GM12878 (cell line): Measurements from ENCODE around the gene RIC1. TPM values are rescaled to one million over a fixed set of nuclear protein-coding genes. Genes with fewer than 3 reads are reported as not detected.
A peak's percentile ranks its signal among the peaks of the same experiment; 100 is the strongest.
"Not testable (repeated sequence)": the region's sequence is repeated elsewhere in the genome, so short reads cannot be mapped to it uniquely, and the experiment has no call there.

Experiments
- ATAC-seq: fragments of 200-7000 bp; cut with Tn5 transposase; 3 replicates; pipeline ENCODE4 v1.9.1; 2020; ENCODE audit warnings: mild to moderate bottlenecking, moderate library complexity
- BruUV-seq: library from RNA; stranded (reverse); fragments of 400-500 nt; replicated peaks from 2 replicates; lab custom pipeline; 2021; lab: Mats Ljungman, UMichigan
- CTCF ChIA-PET: fragments of 300-600 bp; sonication (Branson Sonifier 250); formaldehyde crosslinking; extraction: SDS; loops from one replicate; lab custom pipeline; 2021; ENCODE audit warnings: inconsistent platforms; lab: Yijun Ruan, JAX
- POLR2A ChIA-PET: fragments of 350-600 bp; formaldehyde crosslinking; extraction: SDS; loops from one replicate; lab custom pipeline; 2021; ENCODE audit warnings: inconsistent platforms; lab: Charles Lee
- RAD21 ChIA-PET: fragments of 300-600 bp; sonication (Branson Sonifier 250); formaldehyde crosslinking; loops from one replicate; lab custom pipeline; 2023; ENCODE audit warnings: antibody characterized with exemption; ENCODE audit not compliant: unreplicated experiment; lab: Charles Lee
- SMC1A ChIA-PET: fragments of 300-600 bp; sonication (Branson Sonifier 250); formaldehyde crosslinking; loops from one replicate; lab custom pipeline; 2023; ENCODE audit not compliant: unreplicated experiment, uncharacterized antibody; lab: Charles Lee
- DNase-seq: peaks from one replicate; pipeline ENCODE4 v3.0.0-alpha.2; 2011; ENCODE audit warnings: low read depth, low spot score
- FAIRE-seq: peaks from 3 replicates; lab custom pipeline; 2011; peaks lifted over from hg19 to GRCh38; lab: Jason Lieb, UNC
- H2AFZ ChIP-seq: 2 replicates; pipeline ENCODE4 v1.6.0; 2011; ENCODE audit warnings: low read depth, low read length, control low read depth; ENCODE audit not compliant: control insufficient read depth
- H3K27ac ChIP-seq: 2 replicates; pipeline ENCODE4 v1.5.1; 2011; ENCODE audit warnings: control low read depth; ENCODE audit not compliant: control insufficient read depth, insufficient read depth
- H3K27me3 ChIP-seq, 2 experiments: replicated peaks in 1 of 2; 2 replicates each; pipeline versions ENCODE4 v1.6.0 to v1.6.1; 2011; ENCODE audit warnings: low read length in 1 of 2; ENCODE audit not compliant: control insufficient read depth in 2 of 2, insufficient read depth in 2 of 2
- H3K36me3 ChIP-seq, 2 experiments: 2 replicates each; pipeline ENCODE4 v1.5.1; 2011; ENCODE audit warnings: low read length in 1 of 2; ENCODE audit not compliant: control insufficient read depth in 2 of 2, insufficient read depth in 2 of 2
- H3K4me1 ChIP-seq: 2 replicates; pipeline ENCODE4 v1.6.1; 2011; ENCODE audit warnings: mild to moderate bottlenecking, low read length, moderate library complexity, mixed read lengths; ENCODE audit not compliant: control insufficient read depth, insufficient read depth
- H3K4me2 ChIP-seq: 2 replicates; pipeline ENCODE4 v1.6.0; 2011; ENCODE audit warnings: control low read depth; ENCODE audit not compliant: control insufficient read depth, insufficient read depth
- H3K4me3 ChIP-seq: fragments of 200-600 bp; sonication (generic); 2 replicates; pipeline ENCODE4 v1.5.1; 2016
- H3K79me2 ChIP-seq: 2 replicates; pipeline ENCODE4 v1.6.0; 2011; ENCODE audit warnings: low read length; ENCODE audit not compliant: control insufficient read depth, insufficient read depth
- H3K9ac ChIP-seq: 2 replicates; pipeline ENCODE4 v1.8.0; 2011; ENCODE audit warnings: low read length, control low read depth, mixed read lengths; ENCODE audit not compliant: control insufficient read depth, insufficient read depth
- H3K9me3 ChIP-seq: replicated peaks from 3 replicates; pipeline ENCODE4 v1.5.1; 2011; ENCODE audit warnings: mild to moderate bottlenecking, low read length; ENCODE audit not compliant: control insufficient read depth, insufficient read depth
- H4K20me1 ChIP-seq: 2 replicates; pipeline ENCODE4 v1.6.0; 2011; ENCODE audit not compliant: control insufficient read depth, insufficient read depth
- CBX5 ChIP-seq: sonication (generic); IDR thresholded peaks from 2 replicates; pipeline ENCODE4 v1.6.1; 2016; ENCODE audit warnings: low read depth, moderate library complexity, mild to moderate bottlenecking, inconsistent platforms
- MEF2B ChIP-seq: fragments of 450-650 bp; IDR thresholded peaks from 2 replicates; pipeline ENCODE4 v1.6.1; 2018; ENCODE audit warnings: mild to moderate bottlenecking, moderate library complexity; ENCODE audit not compliant: partially characterized antibody, poor library complexity, severe bottlenecking
- WGBS: methylation state at CpG from one replicate; pipeline ENCODE4 v1.1.6; 2016; ENCODE audit warnings: low lambda C conversion rate; ENCODE audit not compliant: insufficient replicate concordance, insufficient coverage; ENCODE audit errors: missing lambda C conversion rate; 5-methylcytosine and 5-hydroxymethylcytosine counted together
- in situ Hi-C: fragments of 300-500 bp; cut with MboI; formaldehyde crosslinking; loops from 9 replicates; pipeline ENCODE4 v1.14.3; 2018; ENCODE audit warnings: mixed read lengths
- intact Hi-C: fragments of 100-400 bp; cut with micrococcal nuclease; formaldehyde crosslinking; loops from one replicate; pipeline ENCODE4 v1.14.2; 2022; ENCODE audit not compliant: unreplicated experiment
- polyA plus RNA-seq, 11 experiments: library from polyadenylated mRNA; depleted of rRNA in 4 of 11; unstranded in 6 of 11; stranded (reverse) in 5 of 11; fragments of >200 nt; fragmentation: Nextera tagmentation in 4 of 11; fragmentation: Illumina TruSeq in 1 of 11; extraction: Ambion mirVana in 4 of 11; extraction: Trizol in 1 of 11; gene quantifications; 1 replicate in 1 of 11; 2 replicates in 10 of 11; pipeline versions ENCODE4 v1.2.1 to v1.2.3, GENCODE V29; 2011 to 2016; ENCODE audit warnings: inconsistent platforms in 2 of 11, missing spikeins in 2 of 11, low read depth in 1 of 11
- total RNA-seq, 4 experiments: library from RNA; depleted of rRNA in 3 of 4; stranded (reverse); fragments of >200 nt in 3 of 4; fragmentation: Illumina TruSeq in 1 of 4; extraction: Trizol in 1 of 4; gene quantifications; 2 replicates each; pipeline versions ENCODE4 v1.2.1 to v1.2.3, GENCODE V29; 2013 to 2021

RIC1 gene
- total and polyA plus RNA-seq, 10 of the 15 experiments (the other 5 are each of a cell fraction or from before 2014, with no cell fraction given) = 6.2 to 59.8 (median 33.3) TPM

DNA sequence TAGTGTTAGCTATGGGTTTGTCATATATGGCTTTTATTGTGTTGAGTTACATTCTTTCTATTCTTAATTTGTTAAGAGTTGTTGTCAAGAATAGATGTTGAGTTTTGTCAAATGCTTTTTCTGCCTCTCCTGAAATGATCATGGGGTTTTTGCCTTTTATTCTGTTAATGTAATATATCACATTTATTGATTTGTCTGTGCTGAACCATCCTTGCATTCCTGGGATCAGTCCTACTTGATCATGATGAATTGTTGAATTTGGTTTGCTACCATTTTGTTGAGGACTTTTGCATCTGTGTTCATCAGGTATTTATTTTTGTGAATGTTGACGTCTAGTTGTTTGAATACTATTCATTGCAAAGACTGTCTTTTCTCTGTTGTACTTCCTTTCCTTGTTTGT, 23.9 kb downstream of the RIC1 start:
- ChIA-PET CTCF (interaction anchor here (0.7 to 1.3 kb wide), 2 partner anchors 10 to 144 kb away, joined by 3 read pairs; no protein-coding TSS in a partner anchor), SMC1A (interaction anchor here (0.9 to 1.4 kb wide), 4 partner anchors 9 to 102 kb away, joined by 3 to 5 read pairs (median 4); no protein-coding TSS in a partner anchor), RAD21 (no interaction called here), POLR2A (no interaction called here)
- Histone ChIP-seq H3K27ac (no peak overlapping the region), H3K36me3 (peaks cover 0 to 5% of the 10 kb centered on the region in 2 experiments; a peak in 2 of 4 replicates), H3K4me2 (no peak overlapping the region), H3K79me2 (peaks cover 83% of the 10 kb centered on the region), H3K4me3 (no peak overlapping the region), H3K9me3 (peaks cover 16% of the 10 kb centered on the region), H3K4me1 (no peaks in the 10 kb centered on the region), H3K27me3 (no peaks in the 10 kb centered on the region), H2AFZ (no peak overlapping the region), H4K20me1 (no peaks in the 10 kb centered on the region), H3K9ac (no peak overlapping the region)
- ATAC-seq (no peak), DNase-seq (no peak), FAIRE-seq (no peak)
- BruUV-seq = no TSS peak
- intact Hi-C loops (no loop called here), in situ Hi-C loops (no loop called here)
- TF ChIP-seq MEF2B (no peak), CBX5 (0 out of 2 replicates have a peak, but pooled peaks have one; percentile 45)
- 100% methylated on average over 1 of the region's 1 CpG for whole genome bisulfite sequencing

DNA sequence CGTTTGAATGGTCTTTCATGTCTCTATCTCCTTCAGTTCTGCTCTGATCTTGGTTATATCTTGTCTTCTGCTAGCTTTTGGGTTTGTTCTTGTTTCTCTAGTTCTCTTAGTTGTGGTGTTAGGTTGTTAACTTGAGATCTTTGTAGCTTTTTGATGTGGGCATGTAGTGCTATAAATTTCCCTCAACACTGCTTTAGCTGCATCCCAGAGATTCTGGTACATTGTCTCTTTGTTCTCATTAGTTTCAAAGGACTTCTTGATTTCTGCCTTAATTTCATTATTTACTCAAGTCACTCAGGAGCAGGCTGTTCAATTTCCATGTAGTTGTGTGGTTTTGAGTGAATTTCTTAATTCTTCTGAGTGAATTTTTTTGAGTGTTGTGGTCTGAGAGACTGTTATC, 33.9 kb downstream of the RIC1 start:
- peaks cover 75% of the 10 kb centered on the region for H3K79me2 ChIP-seq
- H3K27ac ChIP-seq, H4K20me1 ChIP-seq, H3K4me2 ChIP-seq, ATAC-seq, H3K4me1 ChIP-seq, RAD21 ChIA-PET, H3K4me3 ChIP-seq, in situ Hi-C loops, FAIRE-seq, DNase-seq, H2AFZ ChIP-seq, intact Hi-C loops, H3K27me3 ChIP-seq, BruUV-seq, H3K9ac ChIP-seq: not testable (repeated sequence)
- peaks cover 36% of the 10 kb centered on the region for H3K9me3 ChIP-seq
- 100% methylated on average over 1 of the region's 1 CpG for WGBS
- CTCF ChIA-PET = interaction anchor here (1.1 to 1.2 kb wide), 2 partner anchors 11 to 13 kb away, joined by 3 to 4 read pairs; no protein-coding TSS in a partner anchor
- SMC1A ChIA-PET = interaction anchor here (0.6 to 1.4 kb wide), 4 partner anchors 9 to 891 kb away, joined by 3 to 6 read pairs (median 4); no protein-coding TSS in a partner anchor
- peaks cover 7 to 12% of the 10 kb centered on the region in 2 experiments; a peak in 3 of 4 replicates for H3K36me3 ChIP-seq
- POLR2A ChIA-PET = interaction anchor here (1.2 kb wide), 1 partner anchor 11 kb away, joined by 3 read pairs; no protein-coding TSS in a partner anchor
